Neural cell (in vitro differentiated cells): ENCODE measurements around the gene ARSA.

Experiments used
- CTCF ChIP-seq: fragments of 450-650 bp; IDR thresholded peaks from 2 replicates; pipeline ENCODE4 v1.5.1; 2014; ENCODE audit warnings: antibody characterized with exemption, mild to moderate bottlenecking, moderate library complexity; ENCODE audit not compliant: poor library complexity, severe bottlenecking
- EP300 ChIP-seq: fragments of 450-650 bp; conservative IDR thresholded peaks from 2 replicates; pipeline ENCODE4 v1.6.1; 2014; ENCODE audit warnings: antibody characterized with exemption, mild to moderate bottlenecking, moderate library complexity; ENCODE audit not compliant: poor library complexity, severe bottlenecking
- EZH2 ChIP-seq: fragments of 200-600, 300-800 bp; shearing (Covaris generic), sonication (generic); IDR thresholded peaks from 2 replicates; pipeline ENCODE4 v1.6.1; 2014; ENCODE audit warnings: antibody characterized with exemption, low read length, borderline replicate concordance, mild to moderate bottlenecking; ENCODE audit not compliant: insufficient read depth, poor library complexity, severe bottlenecking
- POLR2AphosphoS5 ChIP-seq: IDR thresholded peaks from 2 replicates; pipeline ENCODE4 v1.6.1; 2012
- RAD21 ChIP-seq: fragments of 450-650 bp; conservative IDR thresholded peaks from 2 replicates; pipeline ENCODE4 v1.6.1; 2014; ENCODE audit warnings: antibody characterized with exemption, mild to moderate bottlenecking, moderate library complexity
- REST ChIP-seq: IDR thresholded peaks from 2 replicates; pipeline ENCODE4 v1.6.1; 2012; ENCODE audit warnings: borderline replicate concordance
- SMC3 ChIP-seq: fragments of 450-650 bp; conservative IDR thresholded peaks from 2 replicates; pipeline ENCODE4 v1.6.1; 2014; ENCODE audit warnings: antibody characterized with exemption, mild to moderate bottlenecking, moderate library complexity; ENCODE audit not compliant: poor library complexity
- TAF1 ChIP-seq: IDR thresholded peaks from 2 replicates; pipeline ENCODE4 v1.6.1; 2012; ENCODE audit warnings: low read depth

- TF ChIP-seq CTCF (peak; percentile 12), EP300 (no peak), RAD21 (peak; percentile 41), REST (no peak), EZH2 (no peak), POLR2AphosphoS5 (no peak), TAF1 (no peak), SMC3 (peak; percentile 46)
Measured at GRCh38 chr22:50583294-50583861, 44.6 kb downstream of the ARSA start.
